Heart left ventricle (tissue), 16 donors: ENCODE measurements around the gene ZNF668. TPM values are rescaled to one million over a fixed set of nuclear protein-coding genes. Genes with fewer than 3 reads are reported as not detected.

Source experiments
- ATAC-seq, 4 donors: fragments of 200-7000 bp; cut with Tn5 transposase; one replicate each; pipeline ENCODE4 v1.9.1; 2020 to 2022; ENCODE audit warnings: moderate library complexity in 4 of 4, mild to moderate bottlenecking in 3 of 4, moderate number of reproducible peaks in 1 of 4
- DNase-seq, 5 donors: peaks; one replicate each; pipeline ENCODE4 v3.0.0-alpha.2; 2020
- H3K27ac ChIP-seq, 12 donors: fragments of 200-600 bp; sonication (generic) in 4 of 12; one replicate each; pipeline versions ENCODE4 v1.5.0 to v1.8.0; 2016 to 2022; ENCODE audit warnings: mild to moderate bottlenecking in 2 of 12
- H3K27me3 ChIP-seq, 9 donors: fragments of 200-600 bp; sonication (generic) in 2 of 9; one replicate each; pipeline versions ENCODE4 v1.5.1 to v1.8.0; 2016 to 2022; ENCODE audit warnings: mild to moderate bottlenecking in 3 of 9
- H3K36me3 ChIP-seq, 9 donors: fragments of 200-600 bp; sonication (generic) in 2 of 9; one replicate each; pipeline versions ENCODE4 v1.5.0 to v1.8.0; 2018 to 2022; ENCODE audit warnings: mild to moderate bottlenecking in 2 of 9
- H3K4me1 ChIP-seq, 12 donors: fragments of 200-600 bp; sonication (generic) in 4 of 12; one replicate each; pipeline versions ENCODE4 v1.5.0 to v1.8.0; 2016 to 2022; ENCODE audit warnings: mild to moderate bottlenecking in 3 of 12
- H3K4me3 ChIP-seq, 12 donors: fragments of 200-600 bp; sonication (generic) in 4 of 12; one replicate each; pipeline versions ENCODE4 v1.5.0 to v1.8.0; 2017 to 2022; ENCODE audit warnings: mild to moderate bottlenecking in 9 of 12, moderate library complexity in 4 of 12
- H3K9me3 ChIP-seq, 12 donors: fragments of 200-600 bp; sonication (generic) in 4 of 12; one replicate each; pipeline versions ENCODE4 v1.5.0 to v1.8.0; 2016 to 2022; ENCODE audit warnings: mild to moderate bottlenecking in 1 of 12
- CTCF ChIP-seq, 12 donors: fragments of 200-600 bp; sonication (generic) in 4 of 12; IDR thresholded peaks; one replicate each; pipeline versions ENCODE4 v1.5.0 to v1.8.0; 2018 to 2022; ENCODE audit warnings: antibody characterized with exemption in 12 of 12, mild to moderate bottlenecking in 5 of 12
- POLR2A ChIP-seq, 2 donors: fragments of 450-650 bp; IDR thresholded peaks; one replicate each; pipeline ENCODE4 v1.6.1; 2017; ENCODE audit warnings: antibody characterized with exemption in 2 of 2, mild to moderate bottlenecking in 2 of 2, moderate library complexity in 2 of 2
- WGBS, 4 donors: extraction: QIAGEN DNeasy Blood & Tissue Kit in 2 of 4; methylation state at CpG; one replicate each; pipeline versions ENCODE4 v1.1.5 to v1.1.7; 2013 to 2018; 5-methylcytosine and 5-hydroxymethylcytosine counted together
- intact Hi-C, 10 donors: fragments of 100-400 bp; cut with DNase I; formaldehyde crosslinking; loops; one replicate each; pipeline versions ENCODE4 v1.11.1 to v1.14.2; 2022
- polyA plus RNA-seq, 2 donors: library from polyadenylated mRNA; stranded (reverse); fragments of 200-250 nt; gene quantifications; one replicate each; pipeline ENCODE4 v1.2.3, GENCODE V29; 2013
- total RNA-seq, 9 donors: library from RNA; depleted of rRNA in 2 of 9; stranded (reverse); fragments of >200 nt in 2 of 9; fragmentation: NEBNext Ultra II Directional in 3 of 9; extraction: Animal tissue kit (Norgen Biotek cat#: 25700) in 3 of 9; gene quantifications; one replicate each; pipeline versions ENCODE4 v1.1.0 to v1.2.4, GENCODE V29; 2016 to 2023
- donor health status: ischemic (EF 13 %, LVEDD 7.1; RV severe dilation, severe dysfunction).
- donor health status: healthy with polysubstance abuse.
- donor health status: DM: no; HTN: yes; CAD: no.
- donor health status: DM: no; HTN: no; CAD: no.
- donor health status: ischemic (EF 25% LVEDD 6.9; RV normal size, moderate dysfunction).
- donor health status: ischemic (EF 25% LVEDD 5.7; RV mildly dilated, moderate dysfunction).
- donor health status: healthy.
- donor health status: DM: yes; HTN: yes; CAD: no.
- donor health status: ischemic (EF 35%, LVEDD 5.7; RV mildly dilated, moderate dysfunction).
- donor health status: nonischemic (EF 11% LVEDD 7.7; RV severe dilation, severe dysfunction).
- donor health status: DM: yes; HTN: yes; CAD: no.
- donor health status: PGD.
- donor health status: ischemic (EF 29% LVEDD 5.4; RV normal size, mild dysfunction).
- donor health status: nonischemic (EF 23%, LVEDD 6.1; RV moderate dilation, normal function).

The ZNF668 gene
- total and polyA plus RNA-seq, 11 donors: 3.5 to 11.4 (median 6.6) TPM

GRCh38 chr16:31111881-31112466, 37.9 kb upstream of the ZNF668 start:
- TF ChIP-seq POLR2A (IDR thresholded peaks at IDR 0.05) (no peak), CTCF (IDR thresholded peaks at IDR 0.05) (no peak)
- Histone ChIP-seq H3K9me3 (no peaks in the 10 kb centered on the region), H3K4me1 (peaks cover 4 to 62% (median 32%) of the 10 kb centered on the region in 12 donors), H3K27me3 (no peaks in the 10 kb centered on the region), H3K27ac (peak overlapping the region; percentile 67 to 96 (median 82)), H3K36me3 (peaks cover 0 to 40% (median 32%) of the 10 kb centered on the region in 9 donors), H3K4me3 (no peak overlapping the region)
- WGBS, 4 donors: 84 to 96% (median 94%) methylated on average over 4 to 23 of the region's 23 CpGs
- intact Hi-C loops: loop anchor here in 2 of 10 donors (10.0 kb wide), 1 partner anchor 333 kb away; the partner anchor contains the start of gene ZNF843 (in 2 of the 2)
- DNase-seq (no peak), ATAC-seq (no peak)

- Histone ChIP-seq H3K27me3 (no peaks in the 10 kb centered on the region), H3K27ac (no peak overlapping the region), H3K4me3 (no peak overlapping the region), H3K36me3 (peaks cover 0 to 40% (median 32%) of the 10 kb centered on the region in 9 donors), H3K9me3 (no peaks in the 10 kb centered on the region), H3K4me1 (peaks cover 4 to 65% (median 35%) of the 10 kb centered on the region in 12 donors)
- 87 to 90% (median 90%) methylated on average over 26 of the region's 26 CpGs for WGBS, 4 donors
- DNase-seq: no peak
- intact Hi-C loops: loop anchor here in 2 of 10 donors (10.0 kb wide), 1 partner anchor 334 kb away; the partner anchor contains the start of gene ZNF843 (in 2 of the 2)
- no peak for ATAC-seq
- TF ChIP-seq POLR2A (IDR thresholded peaks at IDR 0.05) (no peak), CTCF (IDR thresholded peaks at IDR 0.05) (no peak)
Observed at GRCh38 chr16:31110106-31111034, 36.3 kb upstream of the ZNF668 start.

- TF ChIP-seq CTCF (IDR thresholded peaks at IDR 0.05) (no peak), POLR2A (IDR thresholded peaks at IDR 0.05) (no peak)
- WGBS, 4 donors: 91 to 94% (median 93%) methylated on average over 12 of the region's 12 CpGs
- intact Hi-C loops: loop anchor here in 5 of 10 donors (2.0 to 10.0 kb wide), 3 partner anchors 33 to 335 kb away; partner anchors contain the start of gene ZNF843 (in 2 of the 5)
- H3K27ac ChIP-seq: peak overlapping the region in 1 of 12 donors; percentile 6
- no peaks in the 10 kb centered on the region for H3K9me3 ChIP-seq
- H3K4me1 ChIP-seq: peaks cover 4 to 60% (median 35%) of the 10 kb centered on the region in 12 donors
- ATAC-seq (no peak), DNase-seq (no peak)
- no peaks in the 10 kb centered on the region for H3K27me3 ChIP-seq
- H3K4me3 ChIP-seq: peak overlapping the region in 3 of 12 donors; percentile 67 to 94 (median 89)
- peaks cover 0 to 40% (median 32%) of the 10 kb centered on the region in 9 donors for H3K36me3 ChIP-seq
Observed at GRCh38 chr16:31109622-31110021, 35.6 kb upstream of the ZNF668 start.
